Activated CD8-positive, alpha-beta memory T cell treated with anti-CD3 and anti-CD28 coated beads for 24 hours (primary cell): ENCODE results near the gene SETD7.

ENCODE experiments used
- DNase-seq: peaks from one replicate; pipeline ENCODE4 v3.0.0-alpha.2; 2020

SETD7 gene

DNA sequence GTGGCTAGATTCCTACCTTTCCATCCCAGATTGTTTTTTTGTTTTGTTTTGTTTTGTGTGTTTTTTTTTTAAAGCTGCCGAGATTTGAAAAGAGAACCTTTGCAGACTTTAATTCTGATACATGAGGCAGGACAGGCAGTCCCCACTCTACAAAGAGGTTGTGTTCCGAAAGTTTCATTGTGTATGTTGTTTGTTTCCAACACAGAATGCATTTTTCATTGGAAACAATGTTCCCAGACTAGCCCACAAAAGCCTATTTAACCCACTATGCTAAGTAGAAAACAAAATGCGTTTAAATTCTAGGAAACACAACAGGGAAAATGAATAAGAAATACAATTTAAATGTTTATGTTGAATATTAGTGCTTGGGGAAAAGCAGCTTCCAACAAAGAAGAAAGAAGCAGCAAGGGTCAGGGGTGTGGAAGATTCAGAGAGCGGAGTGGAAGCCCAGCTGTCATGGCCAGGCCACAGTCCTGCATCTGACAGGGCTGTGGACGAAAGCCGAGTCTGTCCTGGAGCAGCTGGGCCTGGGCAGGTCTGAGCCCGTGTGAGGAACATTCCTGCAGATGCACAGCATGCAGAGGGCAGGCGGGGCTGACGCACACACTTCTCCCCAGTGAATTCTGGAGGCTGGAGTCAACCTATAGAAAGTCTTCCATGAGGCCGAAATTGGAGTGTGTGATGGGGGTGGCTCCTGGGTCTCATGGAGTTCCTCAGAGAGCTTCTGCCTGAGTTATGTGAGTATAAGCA is 12.4 kb upstream of the SETD7 start:
- DNase-seq: no peak

- DNase-seq: no peak
Observed at GRCh38 chr4:139567159-139567870, 11.3 kb upstream of the SETD7 start.

DNA sequence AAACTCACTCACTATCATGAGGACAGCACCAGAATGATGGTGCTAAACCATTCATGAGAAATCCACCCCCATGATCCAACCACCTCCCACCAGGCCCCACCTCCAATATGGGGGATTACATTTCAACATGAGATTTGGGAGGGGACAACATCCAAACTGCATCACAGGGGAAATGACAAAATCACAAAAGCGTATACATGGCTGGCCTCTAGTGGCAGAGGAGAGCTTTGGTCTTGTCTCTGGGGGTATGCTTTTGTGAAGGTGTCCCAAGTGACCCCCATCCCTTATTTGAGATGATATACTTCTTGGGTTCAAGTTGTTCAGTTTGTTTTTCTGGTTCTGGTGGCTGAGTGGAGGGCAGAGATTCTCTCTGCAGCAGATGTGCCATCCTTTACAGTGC is 8.5 kb upstream of the SETD7 start:
- DNase-seq: no peak

DNA sequence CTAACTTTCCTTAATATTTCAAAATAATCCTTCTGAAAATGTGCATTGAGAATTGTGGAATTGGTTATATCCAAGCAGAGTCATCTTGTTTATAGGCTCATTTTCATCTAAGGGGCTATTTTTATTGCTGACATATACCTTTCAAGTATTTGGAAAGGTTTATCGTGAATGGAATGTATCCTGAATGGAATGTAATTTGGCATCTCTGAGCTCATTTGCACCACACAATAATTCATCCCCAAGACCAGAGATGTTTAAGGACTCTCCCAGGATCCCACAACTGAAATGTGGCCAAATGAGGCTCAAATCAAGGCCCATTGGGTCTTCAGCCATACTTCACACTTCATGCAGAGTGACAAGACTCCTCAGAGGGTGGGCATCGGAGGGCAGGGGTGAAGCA is 7.5 kb upstream of the SETD7 start:
- no peak for DNase-seq

DNA sequence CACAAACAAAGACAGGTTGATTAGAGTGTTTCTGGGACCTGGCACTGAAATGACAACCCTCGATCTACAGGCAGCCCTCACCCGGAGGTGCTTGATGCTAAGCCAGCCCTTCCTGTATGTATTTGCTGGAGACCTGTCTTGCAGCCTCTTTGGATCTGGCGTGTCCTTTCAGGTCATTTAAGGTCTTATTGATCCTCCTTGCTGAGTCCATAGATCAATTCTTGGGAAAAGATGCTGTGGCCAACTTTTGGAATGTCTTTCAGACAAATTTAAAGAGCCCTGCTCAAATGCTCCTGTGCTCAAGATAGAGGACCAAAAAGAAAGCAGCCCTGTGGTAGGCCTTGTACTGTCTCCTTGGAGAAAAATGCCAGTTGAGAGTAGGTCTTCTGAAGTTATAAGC is 6.8 kb upstream of the SETD7 start:
- no peak for DNase-seq

- no peak for DNase-seq
Observed at GRCh38 chr4:139562067-139562684, 6.2 kb upstream of the SETD7 start.

DNA sequence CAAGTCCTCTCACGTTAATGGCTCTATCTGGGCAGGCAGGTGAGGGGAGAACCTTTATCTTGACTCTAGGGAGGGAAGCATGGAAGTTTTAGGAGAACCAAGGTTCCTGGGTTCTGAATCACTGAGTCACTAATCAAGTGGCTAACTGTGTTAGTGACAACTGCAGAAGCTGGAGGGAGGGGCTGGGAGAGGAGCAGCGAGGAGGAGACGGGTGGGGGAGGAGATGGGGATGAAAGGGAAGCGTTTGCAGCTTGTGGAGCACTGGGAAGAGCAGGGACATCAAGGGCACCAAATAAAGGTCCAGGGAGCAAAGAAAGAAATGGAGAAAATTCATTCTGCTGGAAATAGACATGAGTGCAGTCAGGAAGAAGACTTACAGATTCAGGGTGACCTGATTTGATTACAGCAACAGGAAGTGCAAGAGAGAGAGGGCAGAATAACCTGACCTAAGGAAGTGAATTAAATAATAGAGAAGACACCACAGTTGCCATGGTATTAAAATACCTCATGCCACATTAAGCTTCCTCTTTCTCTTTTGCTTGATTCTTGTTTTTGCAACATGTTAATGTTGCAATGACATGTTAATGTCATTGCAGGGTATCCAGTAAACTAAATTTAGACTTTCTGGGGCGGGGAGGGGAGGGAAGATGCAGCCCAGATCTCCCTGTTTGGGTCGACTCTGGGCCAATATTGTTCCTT is 4.5 kb upstream of the SETD7 start:
- DNase-seq: no peak

DNA sequence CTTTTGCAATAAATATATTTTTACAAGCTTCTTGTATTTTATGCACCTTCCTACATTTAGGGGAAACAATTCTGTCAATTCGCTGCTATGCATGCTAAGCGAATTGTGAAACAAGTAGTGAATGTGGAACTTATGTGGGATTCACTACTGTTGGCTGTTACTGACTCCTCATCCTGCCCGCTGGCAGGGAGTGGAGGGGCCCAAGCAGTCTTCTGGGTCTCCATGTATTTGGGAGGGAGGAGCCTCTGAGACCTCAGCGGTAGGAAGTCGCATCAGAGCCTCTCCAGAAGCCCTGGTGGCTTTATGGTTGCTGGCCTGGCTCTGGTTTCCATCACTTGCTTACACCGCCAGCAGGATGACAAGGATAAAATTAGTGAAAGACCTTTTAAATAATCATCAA is 3.7 kb upstream of the SETD7 start:
- DNase-seq: no peak

GRCh38 chr4:139559089-139559479 is 3.1 kb upstream of the SETD7 start:
- DNase-seq: no peak

DNA sequence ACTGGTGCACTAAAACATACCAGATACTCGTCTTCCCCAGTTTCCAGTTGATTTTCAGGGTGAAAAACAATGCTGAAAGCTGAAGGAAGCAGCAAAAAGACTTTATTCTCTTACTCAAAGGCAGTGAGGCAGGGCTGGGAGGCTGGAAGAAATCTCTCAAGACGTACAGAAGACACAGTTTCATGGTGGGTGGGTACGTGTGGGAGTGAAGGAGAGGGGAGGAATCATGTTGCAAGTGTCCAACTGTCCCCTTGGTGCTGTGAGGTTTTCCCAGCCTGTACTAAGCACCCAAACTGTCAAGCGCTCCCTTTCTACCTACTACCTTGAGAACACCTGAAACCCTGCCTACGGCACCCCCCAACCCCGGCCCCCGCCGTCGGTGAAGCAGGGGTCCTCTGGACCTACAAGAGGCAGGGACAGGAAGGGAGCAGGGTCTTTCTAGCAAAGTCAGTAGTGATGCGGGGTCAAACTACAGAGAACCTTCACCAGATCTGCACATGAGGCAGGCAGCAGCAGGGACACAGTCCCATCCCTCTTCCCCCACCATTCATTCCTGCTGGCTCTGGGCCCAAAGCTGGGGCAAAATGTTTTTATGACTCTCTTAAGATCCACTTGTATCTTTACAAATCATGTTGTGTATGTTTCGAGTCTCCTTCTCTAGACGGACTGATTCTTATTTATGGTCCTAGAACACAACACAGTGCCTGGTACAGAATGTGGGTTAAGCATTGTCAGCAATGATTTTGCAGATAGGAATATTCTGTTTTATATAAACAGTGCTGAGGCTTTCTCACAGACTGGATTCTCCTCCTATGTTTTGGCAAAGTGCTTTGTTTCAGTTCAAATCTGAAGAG is 2.4 kb upstream of the SETD7 start:
- DNase-seq: no peak

- DNase-seq: peak; percentile 62
Observed at GRCh38 chr4:139557556-139558110, 1.6 kb upstream of the SETD7 start.

DNA sequence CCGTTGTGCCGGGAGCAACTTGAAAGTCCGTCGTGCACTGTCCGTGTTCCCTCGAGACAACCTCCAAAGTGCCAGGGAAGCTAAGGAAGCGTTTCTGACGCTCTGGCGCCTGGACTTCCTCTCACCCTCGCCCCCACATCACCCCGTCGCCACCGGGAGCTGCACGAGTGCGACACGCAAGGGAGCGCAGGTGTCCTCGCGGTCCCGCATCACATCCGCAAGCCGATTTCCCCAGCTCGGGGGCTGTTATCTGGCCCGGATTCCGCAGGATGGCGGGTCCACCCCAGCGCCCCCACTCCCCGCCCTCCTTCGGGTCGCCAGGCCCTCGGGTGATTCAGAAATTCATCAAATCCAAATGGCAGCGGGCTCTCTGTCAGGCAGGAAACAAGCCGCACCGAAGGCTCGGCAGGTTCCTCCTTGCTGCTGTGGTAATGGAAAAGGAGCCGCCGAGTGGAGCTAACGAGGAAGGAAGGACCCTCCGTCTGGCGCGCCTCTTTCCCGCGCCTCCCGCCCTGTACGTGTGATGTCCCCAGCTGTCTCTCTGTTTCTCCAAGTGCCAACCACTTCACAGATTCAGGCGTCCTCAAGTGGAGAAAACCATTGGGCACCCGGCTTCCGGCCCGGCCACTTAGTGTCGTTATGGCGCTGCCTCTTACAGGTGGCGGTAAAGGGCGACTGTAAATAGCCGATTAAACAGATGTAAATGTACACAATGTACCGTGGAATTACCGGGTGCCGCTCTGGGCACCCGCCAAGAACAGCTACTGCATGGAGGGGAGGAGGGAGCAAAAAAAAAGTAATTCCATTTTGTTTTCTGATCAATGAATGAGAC is 921 bp upstream of the SETD7 start:
- peak; percentile 82 for DNase-seq

DNA sequence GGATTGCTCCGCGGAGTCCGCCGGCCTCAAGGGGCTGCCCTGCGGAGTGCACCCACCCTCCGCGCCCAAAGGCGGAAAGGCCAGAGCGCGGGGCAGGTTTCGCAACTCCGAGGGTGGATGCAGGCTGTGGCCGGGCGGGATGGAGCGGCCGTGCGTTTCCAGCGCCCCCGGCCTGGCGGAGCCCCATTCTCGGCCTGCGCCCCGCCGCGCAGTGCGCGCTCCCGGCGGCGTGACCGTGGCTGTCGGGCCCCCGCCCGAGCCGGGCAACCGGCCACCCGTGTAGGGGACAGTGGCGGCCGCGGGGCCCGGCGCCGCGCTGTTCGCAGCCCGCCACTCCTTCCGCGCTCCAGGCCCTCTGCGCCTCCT is 331 bp downstream of the SETD7 start:
- no peak for DNase-seq

DNA sequence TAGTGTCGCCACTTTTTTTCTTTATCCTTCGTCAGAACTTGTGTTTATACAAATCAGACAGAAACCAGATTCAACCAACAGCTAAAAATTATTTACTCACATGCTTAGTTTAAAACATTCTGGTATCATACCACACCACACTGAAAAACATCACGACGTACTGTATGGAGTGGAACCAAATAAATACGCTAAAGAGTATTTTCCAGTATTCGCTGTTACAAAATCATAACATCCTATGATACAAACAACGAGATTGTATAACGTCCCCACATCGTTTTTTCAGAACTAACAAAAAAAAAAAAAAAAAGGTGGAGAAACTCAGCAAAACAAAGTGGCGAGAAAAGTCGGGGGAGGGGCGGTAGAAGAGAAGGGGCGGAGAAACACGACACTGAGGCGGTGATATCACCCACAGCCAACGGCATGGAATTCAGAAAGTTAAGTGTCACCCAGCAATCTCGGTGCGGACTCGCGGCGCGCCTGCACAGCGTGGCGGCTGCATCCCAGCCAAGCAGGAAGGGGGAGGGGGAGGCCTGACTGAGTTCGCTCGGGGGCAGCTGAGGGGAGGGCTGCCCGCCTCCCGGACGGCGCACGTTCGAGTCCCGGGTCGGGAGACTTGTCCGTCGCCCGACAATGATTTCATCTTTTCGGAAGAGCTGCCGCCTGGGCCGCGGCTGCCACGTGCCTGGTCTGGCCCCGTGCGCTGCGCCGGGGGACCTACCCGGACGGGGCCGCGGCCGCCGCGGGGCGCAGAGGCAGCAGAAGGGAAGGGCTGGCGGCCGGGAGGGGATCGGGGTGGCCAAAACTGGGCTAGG is 920 bp downstream of the SETD7 start:
- DNase-seq: peak; percentile 86

- DNase-seq: no peak
Observed at GRCh38 chr4:139554642-139554892, 1.5 kb downstream of the SETD7 start.

GRCh38 chr4:139553751-139554641 is 2.0 kb downstream of the SETD7 start:
- DNase-seq: no peak

DNA sequence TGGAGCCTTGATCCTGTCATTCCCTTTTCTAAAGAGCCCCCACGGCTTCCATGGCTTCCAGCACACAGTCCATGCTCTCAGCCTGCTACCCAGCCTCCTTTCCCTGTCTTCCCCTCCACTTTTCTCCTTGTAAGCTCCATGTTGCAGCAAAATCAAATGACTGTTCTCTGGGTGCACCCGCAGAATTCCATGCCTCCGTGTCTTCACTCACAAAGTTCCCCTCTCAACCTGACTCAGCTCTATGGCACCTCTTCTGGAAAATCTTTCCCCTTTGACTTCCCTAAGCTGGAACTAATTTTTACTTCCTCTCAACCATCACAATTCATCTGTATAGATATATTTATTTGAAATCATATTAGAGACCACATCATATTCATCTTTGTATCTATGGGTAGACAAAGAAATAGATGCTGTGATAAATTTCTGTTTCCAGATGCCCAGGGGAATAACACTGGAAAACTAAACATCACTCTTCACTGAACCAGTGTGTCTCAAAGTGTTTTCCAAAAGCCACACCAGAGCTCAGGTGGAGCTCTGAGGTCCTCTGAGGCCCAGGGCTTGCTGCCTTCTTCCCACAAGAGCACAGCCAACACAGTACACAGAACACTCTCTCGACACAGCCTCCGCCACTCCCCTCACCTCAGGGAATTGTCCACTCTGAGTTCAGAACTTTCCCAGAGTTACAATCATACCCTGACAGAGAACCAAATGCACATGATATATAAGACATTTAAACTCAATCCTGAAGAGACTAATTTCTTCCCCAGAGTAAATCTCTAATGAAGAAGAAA is 3.3 kb downstream of the SETD7 start:
- no peak for DNase-seq

- no peak for DNase-seq
Observed at GRCh38 chr4:139550724-139551429, 5.1 kb downstream of the SETD7 start.
